Activated CD4-positive, alpha-beta memory T cell treated with anti-CD3 and anti-CD28 coated beads, Interleukin-2, amount 10 ng/mL, durations not matched to agents 7 days and 5 days (primary cell): ENCODE measurements around the gene FGF2. TPM values are rescaled to one million over a fixed set of nuclear protein-coding genes. Genes with fewer than 3 reads are reported as not detected.
"Not testable (repeated sequence)": the region's sequence is repeated elsewhere in the genome, so short reads cannot be mapped to it uniquely, and the experiment has no call there.

Source experiments
- CTCF ChIA-PET: fragments of 350-600 bp; sonication (Branson Sonifier 250); formaldehyde crosslinking; loops from one replicate; lab custom pipeline; 2021; ENCODE audit warnings: antibody characterized with exemption, inconsistent platforms; lab: Charles Lee
- POLR2A ChIA-PET: fragments of 350-600 bp; sonication (Branson Sonifier 250); formaldehyde crosslinking; loops from one replicate; lab custom pipeline; 2021; ENCODE audit warnings: antibody characterized with exemption; lab: Charles Lee
- DNase-seq: peaks from one replicate; pipeline ENCODE4 v3.0.0-alpha.2; 2020
- H3K27ac Mint-ChIP-seq: one replicate; pipeline ENCODE4 v1.8.0; 2021; ENCODE audit warnings: mild to moderate bottlenecking, mixed read lengths
- H3K27me3 Mint-ChIP-seq: one replicate; pipeline ENCODE4 v1.8.0; 2021; ENCODE audit warnings: mixed read lengths
- H3K36me3 Mint-ChIP-seq: one replicate; pipeline ENCODE4 v1.8.0; 2021; ENCODE audit warnings: low read depth, mixed read lengths
- H3K4me1 Mint-ChIP-seq: one replicate; pipeline ENCODE4 v1.8.0; 2021; ENCODE audit warnings: mixed read lengths
- H3K4me3 Mint-ChIP-seq: one replicate; pipeline ENCODE4 v1.8.0; 2021; ENCODE audit warnings: mild to moderate bottlenecking, mixed read lengths
- H3K9me3 Mint-ChIP-seq: one replicate; pipeline ENCODE4 v1.8.0; 2021; ENCODE audit warnings: mixed read lengths
- total RNA-seq, 2 experiments: library from RNA; stranded (reverse); gene quantifications; one replicate each; pipeline ENCODE4 v1.2.3, GENCODE V29; 2021

Gene FGF2
- total RNA-seq, 2 experiments from 2014 or later: 0.25 TPM

DNA sequence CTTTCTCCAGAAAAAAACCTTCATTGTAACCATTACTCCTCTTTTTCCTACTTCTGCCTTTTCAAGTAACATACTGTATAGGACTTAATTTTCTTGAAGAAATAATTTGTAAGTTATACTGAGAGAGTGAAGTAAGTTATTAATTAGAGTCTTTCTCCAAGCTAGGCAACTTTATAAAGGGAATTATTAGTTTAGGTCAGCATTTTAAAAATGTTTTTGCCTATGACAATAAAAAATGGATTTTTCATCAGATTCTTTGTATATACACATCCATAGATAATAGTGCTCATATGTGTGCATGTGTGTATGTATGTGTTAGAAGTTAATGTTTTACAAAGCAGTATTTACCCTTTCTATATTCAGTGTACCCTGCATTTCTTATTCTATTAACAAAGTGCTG lies 106.1 kb downstream of the FGF2 start:
- ChIA-PET POLR2A (interaction anchor here (1.9 kb wide), 1 partner anchor 11 kb away, joined by 6 read pairs; the partner anchor contains the start of gene NUDT6), CTCF (interaction anchor here (0.7 to 3.8 kb wide), 4 partner anchors 175 to 354 kb away, joined by 3 to 33 read pairs (median 4); no protein-coding TSS in a partner anchor)
- Mint-ChIP-seq H3K9me3 (no peaks in the 10 kb centered on the region), H3K27me3 (no peaks in the 10 kb centered on the region), H3K36me3 (peaks cover 46% of the 10 kb centered on the region), H3K4me1 (peaks cover 39% of the 10 kb centered on the region), H3K4me3 (no peak overlapping the region), H3K27ac (peak overlapping the region; percentile 58)
- no peak for DNase-seq

DNA sequence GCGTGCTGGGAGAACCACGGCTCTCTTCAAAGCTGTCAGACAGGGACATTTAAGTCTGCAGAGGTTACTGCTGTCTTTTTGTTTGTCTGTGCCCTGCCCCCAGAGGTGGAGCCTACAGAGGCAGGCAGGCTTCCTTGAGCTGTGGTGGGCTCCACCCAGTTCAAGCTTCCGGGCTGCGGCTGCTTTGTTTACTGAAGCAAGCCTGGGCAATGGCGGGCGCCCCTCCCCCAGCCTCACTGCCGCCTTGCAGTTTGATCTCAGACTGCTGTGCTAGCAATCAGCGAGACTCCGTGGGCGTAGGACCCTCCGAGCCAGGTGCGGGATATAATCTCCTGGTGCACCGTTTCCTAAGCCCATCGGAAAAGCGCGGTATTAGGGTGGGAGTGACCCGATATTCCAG lies 118.5 kb downstream of the FGF2 start:
- H3K27me3 Mint-ChIP-seq, H3K9me3 Mint-ChIP-seq, POLR2A ChIA-PET, H3K4me3 Mint-ChIP-seq: not testable (repeated sequence)
- CTCF ChIA-PET: interaction anchor here (1.0 kb wide), 1 partner anchor 14 kb away, joined by 3 read pairs; no protein-coding TSS in a partner anchor
- H3K36me3 Mint-ChIP-seq: peaks cover 65% of the 10 kb centered on the region
- peak; percentile 81 for DNase-seq
- peak overlapping the region; percentile 73 for H3K27ac Mint-ChIP-seq
- peaks cover 21% of the 10 kb centered on the region for H3K4me1 Mint-ChIP-seq

DNA sequence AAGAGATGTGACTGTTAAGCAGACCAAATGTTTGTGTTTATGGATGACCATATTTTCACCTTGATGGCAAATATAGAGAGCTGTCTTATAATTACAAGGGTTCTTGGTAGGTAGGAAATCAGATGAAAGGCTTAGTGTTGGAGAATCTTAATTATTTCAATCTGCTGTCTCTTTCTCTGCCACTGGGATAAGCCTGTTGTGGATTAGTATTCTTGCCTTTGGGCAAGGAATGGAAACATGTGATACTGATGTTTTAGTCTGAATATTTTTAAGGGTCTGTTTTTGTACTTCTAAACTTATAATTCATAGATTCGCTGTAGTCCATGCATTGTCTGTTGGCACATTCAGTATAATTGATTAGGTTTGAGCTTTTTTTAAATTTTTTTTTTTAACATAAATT lies 119.5 kb downstream of the FGF2 start:
- H3K4me1 Mint-ChIP-seq: peaks cover 21% of the 10 kb centered on the region
- H3K4me3 Mint-ChIP-seq: no peak overlapping the region
- DNase-seq: no peak
- no peaks in the 10 kb centered on the region for H3K27me3 Mint-ChIP-seq
- H3K9me3 Mint-ChIP-seq: peaks cover 5% of the 10 kb centered on the region
- peak overlapping the region; percentile 73 for H3K27ac Mint-ChIP-seq
- peaks cover 67% of the 10 kb centered on the region for H3K36me3 Mint-ChIP-seq
- ChIA-PET POLR2A (no interaction called here), CTCF (no interaction called here)

Other genes with a start within 250 kb of the FGF2 start
- 1 to 10 TPM; 2.8 to 3.1 TPM for gene IL21, start 205.8 kb upstream of the FGF2 start, total RNA-seq
- gene BBS12, start 94.1 kb upstream of the FGF2 start, total RNA-seq: 1 to 10 TPM; 3.7 to 5.0 TPM
- gene NUDT6, start 95.8 kb downstream of the FGF2 start, total RNA-seq: 10 to 100 TPM; 14.5 to 15.8 TPM